GM18517 (cell line): ENCODE data around the gene ACAN.

ENCODE experiments used
- ATAC-seq: cut with Tn5 transposase; IDR thresholded peaks from one replicate; pipeline ENCODE4 v1.9.1; 2021; ENCODE audit warnings: mild to moderate bottlenecking, moderate library complexity; ENCODE audit not compliant: unreplicated experiment

The ACAN gene

GRCh38 chr15:88874275-88874674 is 71.0 kb downstream of the ACAN start:
- ATAC-seq: no peak

GRCh38 chr15:88874684-88875083 is 71.4 kb downstream of the ACAN start:
- no peak for ATAC-seq

- no peak for ATAC-seq
Measured at GRCh38 chr15:88876573-88876972, 73.3 kb downstream of the ACAN start.

GRCh38 chr15:88877415-88877814 is 74.2 kb downstream of the ACAN start:
- ATAC-seq: no peak

- ATAC-seq: no peak
Measured at GRCh38 chr15:88877906-88878305, 74.7 kb downstream of the ACAN start.

- no peak for ATAC-seq
Measured at GRCh38 chr15:88878720-88879184, 75.5 kb downstream of the ACAN start.

- no peak for ATAC-seq
Measured at GRCh38 chr15:88880944-88881740, 77.9 kb downstream of the ACAN start.

GRCh38 chr15:88881775-88882174 is 78.5 kb downstream of the ACAN start:
- no peak for ATAC-seq

- no peak for ATAC-seq
Measured at GRCh38 chr15:88882785-88883184, 79.5 kb downstream of the ACAN start.

GRCh38 chr15:88887068-88887580 is 83.9 kb downstream of the ACAN start:
- no peak for ATAC-seq

GRCh38 chr15:88888719-88889118 is 85.5 kb downstream of the ACAN start:
- ATAC-seq: no peak

- ATAC-seq: no peak
Measured at GRCh38 chr15:88890495-88890894, 87.3 kb downstream of the ACAN start.

GRCh38 chr15:88891540-88892254 is 88.5 kb downstream of the ACAN start:
- ATAC-seq: no peak

GRCh38 chr15:88894348-88894818 is 91.1 kb downstream of the ACAN start:
- ATAC-seq: no peak

- ATAC-seq: no peak
Measured at GRCh38 chr15:88894819-88895767, 91.9 kb downstream of the ACAN start, which contains the start of gene HAPLN3. Gene HAPLN3 (minus strand): TSS chr15:88895544. CDS start chr15:88887298, 8,246 bp downstream.

- no peak for ATAC-seq
Measured at GRCh38 chr15:88896333-88897033, 93.2 kb downstream of the ACAN start.

GRCh38 chr15:88897142-88897455 is 93.9 kb downstream of the ACAN start:
- no peak for ATAC-seq

- no peak for ATAC-seq
Measured at GRCh38 chr15:88897456-88898194, 94.4 kb downstream of the ACAN start.

- no peak for ATAC-seq
Measured at GRCh38 chr15:88898736-88899135, 95.5 kb downstream of the ACAN start.
